Fibroblast of the aortic adventitia (primary cell): Measurements from ENCODE around the gene ZCCHC14. TPM values are rescaled to one million over a fixed set of nuclear protein-coding genes. Genes with fewer than 3 reads are reported as not detected.

ENCODE experiments used
- DNase-seq: peaks from one replicate; pipeline ENCODE4 v3.0.0-alpha.2; 2010; ENCODE audit warnings: low read depth
- H3K4me3 ChIP-seq: 2 replicates; pipeline ENCODE4 v1.5.1; 2011; ENCODE audit warnings: low read depth, mild to moderate bottlenecking, control low read depth, low read length, moderate library complexity
- total RNA-seq: library from RNA; depleted of rRNA; stranded (reverse); fragments of >200 nt; gene quantifications from 2 replicates; pipeline ENCODE4 v1.2.3, GENCODE V29; 2012; ENCODE audit warnings: low replicate concordance
- TF ChIP-seq, protein P1 (sequence below): IDR thresholded peaks from 2 replicates; pipeline ENCODE4 v1.5.1; 2011; ENCODE audit warnings: mild to moderate bottlenecking, low read length, control low read depth, inconsistent platforms; ENCODE audit not compliant: insufficient read depth

ZCCHC14 gene
- total RNA-seq, 1 donor, result 24.5 TPM

- H3K4me3 ChIP-seq, result no peak overlapping the region
- peak; percentile 98 for DNase-seq
- TF ChIP-seq, protein P1, sequence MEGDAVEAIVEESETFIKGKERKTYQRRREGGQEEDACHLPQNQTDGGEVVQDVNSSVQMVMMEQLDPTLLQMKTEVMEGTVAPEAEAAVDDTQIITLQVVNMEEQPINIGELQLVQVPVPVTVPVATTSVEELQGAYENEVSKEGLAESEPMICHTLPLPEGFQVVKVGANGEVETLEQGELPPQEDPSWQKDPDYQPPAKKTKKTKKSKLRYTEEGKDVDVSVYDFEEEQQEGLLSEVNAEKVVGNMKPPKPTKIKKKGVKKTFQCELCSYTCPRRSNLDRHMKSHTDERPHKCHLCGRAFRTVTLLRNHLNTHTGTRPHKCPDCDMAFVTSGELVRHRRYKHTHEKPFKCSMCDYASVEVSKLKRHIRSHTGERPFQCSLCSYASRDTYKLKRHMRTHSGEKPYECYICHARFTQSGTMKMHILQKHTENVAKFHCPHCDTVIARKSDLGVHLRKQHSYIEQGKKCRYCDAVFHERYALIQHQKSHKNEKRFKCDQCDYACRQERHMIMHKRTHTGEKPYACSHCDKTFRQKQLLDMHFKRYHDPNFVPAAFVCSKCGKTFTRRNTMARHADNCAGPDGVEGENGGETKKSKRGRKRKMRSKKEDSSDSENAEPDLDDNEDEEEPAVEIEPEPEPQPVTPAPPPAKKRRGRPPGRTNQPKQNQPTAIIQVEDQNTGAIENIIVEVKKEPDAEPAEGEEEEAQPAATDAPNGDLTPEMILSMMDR, result no peak
Observed at GRCh38 chr16:87457709-87458423, 35.0 kb downstream of the ZCCHC14 start.

DNA sequence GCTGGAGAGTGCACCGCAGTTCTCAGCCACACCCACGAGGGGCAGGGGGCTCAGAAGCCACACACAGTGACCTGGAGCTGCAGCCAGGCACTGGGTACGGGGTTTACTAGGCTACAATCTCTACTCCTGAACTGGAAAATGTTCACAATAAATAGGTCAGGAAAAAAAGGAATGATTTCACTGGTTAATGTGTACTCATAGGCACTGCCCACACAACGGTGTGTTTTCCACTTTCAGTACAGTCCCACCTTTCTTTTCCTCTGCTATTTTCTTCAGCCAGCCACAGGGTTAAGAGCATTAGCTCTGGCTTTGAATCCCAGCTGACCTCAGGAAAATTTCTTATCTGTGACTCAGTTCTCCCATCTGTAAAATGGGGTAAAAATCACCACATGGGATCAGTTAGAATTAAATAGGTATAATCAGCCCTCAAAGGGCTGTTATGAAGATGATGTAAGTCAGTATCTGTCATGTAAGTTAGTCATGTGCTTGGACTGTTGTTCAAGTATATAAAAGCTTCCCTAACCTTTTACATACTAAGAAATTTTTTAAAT, 35.7 kb downstream of the ZCCHC14 start:
- TF ChIP-seq, protein P1, result no peak
- no peak overlapping the region for H3K4me3 ChIP-seq
- peak; percentile 69 for DNase-seq

DNA sequence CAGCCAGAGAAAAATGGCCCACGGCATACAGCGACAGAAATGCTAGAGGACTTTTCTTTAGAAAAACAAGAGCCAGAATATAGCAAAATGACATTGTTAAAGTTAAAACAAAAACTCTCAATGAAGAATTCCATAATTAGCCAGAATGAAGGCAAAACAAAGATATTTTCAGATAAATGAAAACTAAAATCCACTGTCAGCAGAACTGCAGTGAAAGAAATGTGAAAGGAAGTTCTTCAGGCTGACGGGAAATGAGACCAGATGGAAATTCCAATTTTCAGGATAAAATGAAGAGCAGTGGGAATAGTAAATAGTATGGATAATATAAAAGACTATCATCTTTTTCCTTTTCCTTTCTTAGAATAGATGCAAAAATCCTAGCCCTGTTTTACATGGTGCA, 38.4 kb downstream of the ZCCHC14 start:
- DNase-seq, result no peak
- no peak overlapping the region for H3K4me3 ChIP-seq
- TF ChIP-seq, protein P1, result no peak

- TF ChIP-seq, protein P1, result no peak
- no peak overlapping the region for H3K4me3 ChIP-seq
- no peak for DNase-seq
Observed at GRCh38 chr16:87453326-87453725, 39.5 kb downstream of the ZCCHC14 start.

GRCh38 chr16:87451563-87452210, 41.1 kb downstream of the ZCCHC14 start:
- H3K4me3 ChIP-seq, result no peak overlapping the region
- TF ChIP-seq, protein P1, result no peak
- DNase-seq, result no peak

DNA sequence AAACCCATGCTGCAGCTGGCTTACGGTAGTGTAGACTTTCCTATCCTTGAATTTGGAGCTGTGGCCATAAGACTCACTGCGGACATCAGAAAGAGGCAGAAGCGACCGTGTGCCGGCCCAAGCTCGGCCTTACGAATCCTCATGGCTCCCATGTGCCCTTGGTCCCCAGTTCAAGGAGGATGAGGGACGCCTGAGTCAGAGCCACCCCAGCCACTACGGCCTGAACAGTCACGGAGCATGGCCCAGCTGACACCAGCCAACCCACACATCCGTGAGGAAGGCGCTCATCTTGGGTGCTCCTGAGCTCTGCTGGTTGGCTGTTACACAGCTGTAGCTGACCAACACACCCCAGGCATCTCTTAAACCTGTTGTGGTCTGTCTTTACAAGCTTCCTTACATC, 44.0 kb downstream of the ZCCHC14 start:
- H3K4me3 ChIP-seq, result no peak overlapping the region
- DNase-seq, result no peak
- TF ChIP-seq, protein P1, result no peak
